HEK293 (cell line): ENCODE results near the gene PLP1.

ENCODE experiments used
- EGR2 ChIP-seq: fragments of 450-650 bp; formaldehyde crosslinking; IDR thresholded peaks from 2 replicates; pipeline ENCODE4 v1.5.1; 2016; ENCODE audit warnings: low read depth, missing biosample characterization, missing genetic modification characterization
- GLI2 ChIP-seq: fragments of 450-650 bp; formaldehyde crosslinking; IDR thresholded peaks from 2 replicates; pipeline ENCODE4; 2017; ENCODE audit warnings: missing biosample characterization, missing genetic modification characterization, low read depth, borderline replicate concordance
- KLF7 ChIP-seq: fragments of 450-650 bp; formaldehyde crosslinking; IDR thresholded peaks from 2 replicates; pipeline ENCODE4 v1.5.1; 2016; ENCODE audit warnings: missing biosample characterization, missing genetic modification characterization, borderline replicate concordance
- PRDM6 ChIP-seq: fragments of 450-650 bp; formaldehyde crosslinking; IDR thresholded peaks from 2 replicates; pipeline ENCODE4 v1.5.1; 2017; ENCODE audit warnings: missing biosample characterization, missing genetic modification characterization
- REST ChIP-seq: fragments of 450-650 bp; formaldehyde crosslinking; IDR thresholded peaks from 2 replicates; pipeline ENCODE4 v1.5.1; 2016; ENCODE audit warnings: missing biosample characterization, missing genetic modification characterization
- SP2 ChIP-seq: fragments of 450-650 bp; formaldehyde crosslinking; IDR thresholded peaks from 2 replicates; pipeline ENCODE4 v1.5.1; 2016; ENCODE audit warnings: missing biosample characterization, missing genetic modification characterization
- TSHZ1 ChIP-seq: fragments of 450-650 bp; formaldehyde crosslinking; IDR thresholded peaks from 2 replicates; pipeline ENCODE4 v1.5.1; 2016; ENCODE audit warnings: missing biosample characterization, missing genetic modification characterization, borderline replicate concordance
- WT1 ChIP-seq: fragments of 450-650 bp; formaldehyde crosslinking; IDR thresholded peaks from 2 replicates; pipeline ENCODE4 v1.5.1; 2016; ENCODE audit warnings: missing biosample characterization, missing genetic modification characterization
- ZBTB20 ChIP-seq: fragments of 450-650 bp; formaldehyde crosslinking; IDR thresholded peaks from 2 replicates; pipeline ENCODE4 v1.5.1; 2016; ENCODE audit warnings: missing biosample characterization, missing genetic modification characterization
- ZBTB26 ChIP-seq: fragments of 450-650 bp; formaldehyde crosslinking; optimal IDR thresholded peaks from 2 replicates; pipeline ENCODE3; 2016; ENCODE audit warnings: missing biosample characterization, mild to moderate bottlenecking, missing genetic modification characterization
- ZBTB48 ChIP-seq: fragments of 450-650 bp; formaldehyde crosslinking; IDR thresholded peaks from 2 replicates; pipeline ENCODE4 v1.5.1; 2016; ENCODE audit warnings: missing biosample characterization, missing genetic modification characterization
- ZBTB7A ChIP-seq: fragments of 450-650 bp; formaldehyde crosslinking; IDR thresholded peaks from 2 replicates; pipeline ENCODE4 v1.5.1; 2016; ENCODE audit warnings: low read depth, missing biosample characterization, missing genetic modification characterization
- ZBTB8A ChIP-seq: fragments of 450-650 bp; formaldehyde crosslinking; IDR thresholded peaks from 2 replicates; pipeline ENCODE4 v1.5.1; 2016; ENCODE audit warnings: missing biosample characterization, missing genetic modification characterization
- ZIC2 ChIP-seq: fragments of 450-650 bp; formaldehyde crosslinking; IDR thresholded peaks from 2 replicates; pipeline ENCODE4 v1.5.1; 2016; ENCODE audit warnings: missing biosample characterization, missing genetic modification characterization
- ZNF10 ChIP-seq: fragments of 450-650 bp; formaldehyde crosslinking; IDR thresholded peaks from 2 replicates; pipeline ENCODE4 v1.5.1; 2017; ENCODE audit warnings: missing biosample characterization, missing genetic modification characterization
- ZNF112 ChIP-seq: fragments of 450-650 bp; formaldehyde crosslinking; IDR thresholded peaks from 2 replicates; pipeline ENCODE4 v1.5.0; 2017; ENCODE audit warnings: missing biosample characterization, missing genetic modification characterization
- ZNF174 ChIP-seq: fragments of 450-650 bp; formaldehyde crosslinking; IDR thresholded peaks from 2 replicates; pipeline ENCODE4 v1.5.0; 2017; ENCODE audit warnings: missing biosample characterization, mild to moderate bottlenecking, missing genetic modification characterization
- ZNF211 ChIP-seq: fragments of 450-650 bp; formaldehyde crosslinking; IDR thresholded peaks from 2 replicates; pipeline ENCODE4 v1.5.1; 2016; ENCODE audit warnings: low read depth, missing biosample characterization, missing genetic modification characterization
- ZNF239 ChIP-seq: fragments of 450-650 bp; formaldehyde crosslinking; IDR thresholded peaks from 2 replicates; pipeline ENCODE4 v1.5.1; 2016; ENCODE audit warnings: missing biosample characterization, missing genetic modification characterization
- ZNF324 ChIP-seq: fragments of 450-650 bp; formaldehyde crosslinking; IDR thresholded peaks from 2 replicates; pipeline ENCODE4 v1.5.1; 2016; ENCODE audit warnings: missing biosample characterization, missing genetic modification characterization
- ZNF391 ChIP-seq: fragments of 450-650 bp; formaldehyde crosslinking; IDR thresholded peaks from 2 replicates; pipeline ENCODE4 v1.5.1; 2016; ENCODE audit warnings: low read depth, missing biosample characterization, missing genetic modification characterization, borderline replicate concordance
- ZNF404 ChIP-seq: fragments of 450-650 bp; formaldehyde crosslinking; IDR thresholded peaks from 2 replicates; pipeline ENCODE4 v1.5.1; 2017; ENCODE audit warnings: missing biosample characterization, missing genetic modification characterization
- ZNF423 ChIP-seq: fragments of 450-650 bp; formaldehyde crosslinking; IDR thresholded peaks from 2 replicates; pipeline ENCODE4 v1.5.1; 2016; ENCODE audit warnings: missing biosample characterization, missing genetic modification characterization
- ZNF488 ChIP-seq: fragments of 450-650 bp; formaldehyde crosslinking; IDR thresholded peaks from 2 replicates; pipeline ENCODE4 v1.5.1; 2016; ENCODE audit warnings: missing biosample characterization, missing genetic modification characterization
- ZNF529 ChIP-seq: fragments of 450-650 bp; formaldehyde crosslinking; IDR thresholded peaks from 2 replicates; pipeline ENCODE4 v1.5.1; 2017; ENCODE audit warnings: missing genetic modification characterization, missing biosample characterization; ENCODE audit not compliant: insufficient replicate concordance
- ZNF548 ChIP-seq: fragments of 450-650 bp; formaldehyde crosslinking; IDR thresholded peaks from 2 replicates; pipeline ENCODE4 v1.5.1; 2016; ENCODE audit warnings: missing biosample characterization, missing genetic modification characterization
- ZNF645 ChIP-seq: fragments of 450-650 bp; formaldehyde crosslinking; IDR thresholded peaks from 2 replicates; pipeline ENCODE4; 2016; ENCODE audit warnings: missing biosample characterization, missing genetic modification characterization
- ZNF701 ChIP-seq: fragments of 450-650 bp; formaldehyde crosslinking; IDR thresholded peaks from 2 replicates; pipeline ENCODE4 v1.5.1; 2016; ENCODE audit warnings: missing biosample characterization, missing genetic modification characterization
- ZNF830 ChIP-seq: fragments of 450-650 bp; IDR thresholded peaks from 2 replicates; pipeline ENCODE4 v1.5.0; 2018; ENCODE audit warnings: missing biosample characterization, missing genetic modification characterization, low read depth, mild to moderate bottlenecking, moderate library complexity

The PLP1 gene

GRCh38 chrX:103831803-103832544 is 55.3 kb downstream of the PLP1 start, which contains the start of gene RAB9B (continued):
- TF ChIP-seq TSHZ1 (tag by site-specific recombination) (no peak), ZBTB8A (peak; percentile 39; the same call in 1 of the 2 replicates), ZNF404 (tag by site-specific recombination) (no peak), ZNF391 (tag by site-specific recombination) (no peak), WT1 (tag by site-specific recombination) (no peak), ZBTB7A (no peak), ZNF830 (tag by site-specific recombination) (no peak), GLI2 (tag by site-specific recombination) (no peak), ZNF645 (tag by site-specific recombination) (no peak), ZBTB20 (no peak), ZNF112 (tag by site-specific recombination) (no peak), ZNF324 (no peak), ZNF211 (tag by site-specific recombination) (no peak), ZNF488 (no peak), ZBTB48 (no peak), ZNF529 (tag by site-specific recombination) (no peak), ZNF174 (no peak), REST (no peak), ZNF239 (tag by site-specific recombination) (no peak), SP2 (peak; percentile 63), ZNF10 (tag by site-specific recombination) (no peak), ZNF548 (tag by site-specific recombination) (no peak), ZNF423 (tag by site-specific recombination) (no peak), ZBTB26 (tag by site-specific recombination) (peak; percentile 57), PRDM6 (tag by site-specific recombination) (no peak), KLF7 (no peak), ZNF701 (no peak), ZIC2 (tag by site-specific recombination) (no peak), EGR2 (tag by site-specific recombination) (peak; percentile 6; the same call in 1 of the 2 replicates)
